Measurements from ENCODE around the gene TNN. TPM values are rescaled to one million over a fixed set of nuclear protein-coding genes. Genes with fewer than 3 reads are reported as not detected.

Gene TNN
- total RNA-seq, 1 experiment from 2014 or later, result not detected

DNA sequence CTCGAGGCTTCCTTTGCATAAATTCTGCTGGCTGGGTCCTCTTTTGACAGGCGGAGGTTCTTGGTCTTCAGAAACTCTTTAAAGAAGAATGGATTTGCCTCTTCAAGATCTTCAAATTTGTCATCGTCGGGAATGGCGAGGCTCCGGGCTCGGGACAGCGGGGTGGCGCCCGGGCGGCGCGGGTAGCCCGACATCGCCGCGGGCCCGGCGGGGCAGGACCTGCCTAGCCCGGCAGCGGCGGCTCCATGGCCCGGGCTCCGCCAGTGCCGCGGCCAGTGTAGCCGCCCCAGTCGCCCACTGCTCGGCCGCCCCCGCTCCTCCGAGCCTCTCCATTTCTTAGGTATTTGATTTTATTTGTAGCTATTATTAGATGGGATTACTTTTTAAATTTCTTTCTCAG, 22.1 kb upstream of the TNN start:
- no peak for TF ChIP-seq CTCF (IDR thresholded peaks at IDR 0.05; ENCODE audit: insufficient read depth in 1 of 2, low read depth in 1 of 2, low read length in 1 of 2, severe bottlenecking in 1 of 2, unreplicated experiment in 1 of 2)
- CTCF ChIA-PET, result no interaction called here

DNA sequence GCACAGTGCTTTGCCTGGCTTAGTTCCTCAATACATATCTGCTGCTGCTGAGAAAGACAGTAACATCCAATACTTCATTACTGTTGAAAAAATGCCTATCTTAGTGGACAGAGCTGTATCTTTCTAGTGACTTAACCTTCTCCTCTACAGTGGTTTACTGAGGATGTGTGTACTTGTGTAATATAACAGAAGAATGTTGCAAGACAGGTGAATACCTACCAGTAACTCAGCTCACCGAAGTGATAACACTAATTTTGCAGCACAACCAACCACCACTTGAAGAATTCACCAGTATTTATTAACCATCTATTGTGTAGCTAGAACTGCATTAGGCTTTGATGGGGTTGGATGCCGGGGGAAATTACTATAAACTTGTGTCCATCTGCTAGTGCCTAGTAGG, 16.6 kb upstream of the TNN start:
- no peaks in the 10 kb centered on the region for H3K9me3 ChIP-seq
- H3K4me1 ChIP-seq, result no peaks in the 10 kb centered on the region
- POLR2A ChIA-PET, result no interaction called here
- intact Hi-C loops (cut with micrococcal nuclease; ENCODE audit: unreplicated experiment), result no loop called here
- no TSS peak for BruUV-seq (replicated peaks)
- no peak overlapping the region for H3K4me3 ChIP-seq (ENCODE audit: low read depth, low read length)
- CTCF ChIA-PET, result no interaction called here
- Mint-ChIP-seq H3K4me1 (ENCODE audit: low read depth, unreplicated experiment) (no peaks in the 10 kb centered on the region), H3K36me3 (ENCODE audit: insufficient read depth, unreplicated experiment) (no peaks in the 10 kb centered on the region), H3K27ac (ENCODE audit: unreplicated experiment) (no peak overlapping the region), H3K9me3 (ENCODE audit: unreplicated experiment) (peaks cover 10% of the 10 kb centered on the region), H3K27me3 (ENCODE audit: insufficient read depth, unreplicated experiment) (peaks cover 30% of the 10 kb centered on the region), H3K4me3 (ENCODE audit: unreplicated experiment) (no peak overlapping the region)
- no peak for DNase-seq
- H3K36me3 ChIP-seq (ENCODE audit: control insufficient read depth, insufficient read depth, low read length), result no peaks in the 10 kb centered on the region
- H3K27me3 ChIP-seq (replicated peaks; ENCODE audit: control insufficient read depth, insufficient read depth, low read length), result no peaks in the 10 kb centered on the region
- no peak for TF ChIP-seq CTCF (IDR thresholded peaks at IDR 0.05; ENCODE audit: insufficient read depth in 1 of 2, low read depth in 1 of 2, low read length in 1 of 2, severe bottlenecking in 1 of 2, unreplicated experiment in 1 of 2)

More for the DNA sequence above, 22.1 kb upstream of the TNN start:
- Mint-ChIP-seq H3K36me3 (ENCODE audit: insufficient read depth, unreplicated experiment) (no peaks in the 10 kb centered on the region), H3K27ac (ENCODE audit: unreplicated experiment) (no peak overlapping the region), H3K4me3 (ENCODE audit: unreplicated experiment) (no peak overlapping the region), H3K9me3 (ENCODE audit: unreplicated experiment) (peaks cover 10% of the 10 kb centered on the region), H3K4me1 (ENCODE audit: low read depth, unreplicated experiment) (peaks cover 6% of the 10 kb centered on the region), H3K27me3 (ENCODE audit: insufficient read depth, unreplicated experiment) (peaks cover 17% of the 10 kb centered on the region)
- H3K9me3 ChIP-seq, result no peaks in the 10 kb centered on the region
- H3K4me1 ChIP-seq, result no peaks in the 10 kb centered on the region
- no peak for DNase-seq
- POLR2A ChIA-PET, result no interaction called here
- intact Hi-C loops (cut with micrococcal nuclease; ENCODE audit: unreplicated experiment), result no loop called here
- H3K4me3 ChIP-seq (ENCODE audit: low read depth, low read length), result no peak overlapping the region
- H3K36me3 ChIP-seq (ENCODE audit: control insufficient read depth, insufficient read depth, low read length), result no peaks in the 10 kb centered on the region
- no TSS peak for BruUV-seq (replicated peaks)
- H3K27me3 ChIP-seq (replicated peaks; ENCODE audit: control insufficient read depth, insufficient read depth, low read length), result no peaks in the 10 kb centered on the region

GRCh38 chr1:175054736-175055135, 12.9 kb upstream of the TNN start:
- H3K27me3 Mint-ChIP-seq (ENCODE audit: insufficient read depth, unreplicated experiment), result peaks cover 13% of the 10 kb centered on the region
- Histone ChIP-seq H3K4me1 (no peaks in the 10 kb centered on the region), H3K4me3 (ENCODE audit: low read depth, low read length) (no peak overlapping the region), H3K36me3 (ENCODE audit: control insufficient read depth, insufficient read depth, low read length) (no peaks in the 10 kb centered on the region), H3K27me3 (replicated peaks; ENCODE audit: control insufficient read depth, insufficient read depth, low read length) (no peaks in the 10 kb centered on the region), H3K9me3 (no peaks in the 10 kb centered on the region)
- H3K27ac Mint-ChIP-seq (ENCODE audit: unreplicated experiment), result no peak overlapping the region
- no peaks in the 10 kb centered on the region for H3K9me3 Mint-ChIP-seq (ENCODE audit: unreplicated experiment)
- no peaks in the 10 kb centered on the region for H3K4me1 Mint-ChIP-seq (ENCODE audit: low read depth, unreplicated experiment)
- ChIA-PET POLR2A (no interaction called here), CTCF (no interaction called here)
- intact Hi-C loops (cut with micrococcal nuclease; ENCODE audit: unreplicated experiment), result no loop called here
- no TSS peak for BruUV-seq (replicated peaks)
- no peak overlapping the region for H3K4me3 Mint-ChIP-seq (ENCODE audit: unreplicated experiment)
- no peak for TF ChIP-seq CTCF (IDR thresholded peaks at IDR 0.05; ENCODE audit: insufficient read depth in 1 of 2, low read depth in 1 of 2, low read length in 1 of 2, severe bottlenecking in 1 of 2, unreplicated experiment in 1 of 2)
- DNase-seq, result no peak
- no peaks in the 10 kb centered on the region for H3K36me3 Mint-ChIP-seq (ENCODE audit: insufficient read depth, unreplicated experiment)
